GM23248 (cell line): Measurements from ENCODE around the gene CSNK1A1L.

Experiments used
- EZH2 ChIP-seq: fragments of 200-600 bp; sonication (generic); IDR thresholded peaks from 2 replicates; pipeline ENCODE4 v1.6.1; 2018; ENCODE audit warnings: antibody characterized with exemption, mild to moderate bottlenecking; ENCODE audit not compliant: insufficient read depth, poor library complexity, severe bottlenecking
- EZH2phosphoT487 ChIP-seq: fragments of 200-600 bp; sonication (generic); IDR thresholded peaks from 2 replicates; pipeline ENCODE4 v1.6.1; 2018; ENCODE audit warnings: antibody characterized with exemption, moderate library complexity, mild to moderate bottlenecking, low read depth; ENCODE audit not compliant: insufficient read depth

GRCh38 chr13:37094099-37094498 lies 11.4 kb downstream of the CSNK1A1L start:
- TF ChIP-seq EZH2 (no peak), EZH2phosphoT487 (no peak)
